HL-60 (cell line): ENCODE results near the gene LANCL1.
A peak's percentile ranks its signal among the peaks of the same experiment; 100 is the strongest.
"Not testable (repeated sequence)": the region's sequence is repeated elsewhere in the genome, so short reads cannot be mapped to it uniquely, and the experiment has no call there.

Source experiments
- DNase-seq, 2 experiments: peaks; one replicate each; pipeline ENCODE4 v3.0.0-alpha.2; 2010 to 2020; ENCODE audit warnings: low read depth in 1 of 2, low spot score in 1 of 2
- H3K27ac ChIP-seq: fragments of 250-450 bp; sonication (Bioruptor Pico); replicated peaks from 2 replicates; pipeline ENCODE4 v1.5.1; 2020; ENCODE audit warnings: mild to moderate bottlenecking, moderate library complexity
- H3K27me3 ChIP-seq: fragments of 250-450 bp; sonication (Bioruptor Pico); 2 replicates; pipeline ENCODE4 v1.5.1; 2021; ENCODE audit warnings: mild to moderate bottlenecking, moderate library complexity; ENCODE audit not compliant: insufficient read depth, poor library complexity, severe bottlenecking
- H3K4me3 ChIP-seq: replicated peaks from 2 replicates; pipeline ENCODE4 v1.5.1; 2011; ENCODE audit warnings: mild to moderate bottlenecking, control low read depth, low read length; ENCODE audit not compliant: insufficient read depth
- GABPA ChIP-seq: IDR thresholded peaks from 2 replicates; pipeline ENCODE4 v1.6.1; 2012; ENCODE audit warnings: low read depth
- POLR2AphosphoS5 ChIP-seq: IDR thresholded peaks from 2 replicates; pipeline ENCODE4 v1.6.1; 2012; ENCODE audit warnings: low read depth
- SPI1 ChIP-seq: IDR thresholded peaks from 2 replicates; pipeline ENCODE4 v1.6.1; 2012; ENCODE audit warnings: low read depth, mild to moderate bottlenecking, borderline replicate concordance
- TF ChIP-seq, protein P1 (sequence below): IDR thresholded peaks from one replicate; pipeline ENCODE4 v1.5.1; 2011; ENCODE audit warnings: low read length, control low read depth, inconsistent platforms; ENCODE audit not compliant: insufficient read depth
- TF ChIP-seq, protein P2 (sequence below): IDR thresholded peaks from 2 replicates; pipeline ENCODE4 v1.6.1; 2012; ENCODE audit warnings: low read depth; ENCODE audit not compliant: insufficient replicate concordance

The LANCL1 gene

DNA sequence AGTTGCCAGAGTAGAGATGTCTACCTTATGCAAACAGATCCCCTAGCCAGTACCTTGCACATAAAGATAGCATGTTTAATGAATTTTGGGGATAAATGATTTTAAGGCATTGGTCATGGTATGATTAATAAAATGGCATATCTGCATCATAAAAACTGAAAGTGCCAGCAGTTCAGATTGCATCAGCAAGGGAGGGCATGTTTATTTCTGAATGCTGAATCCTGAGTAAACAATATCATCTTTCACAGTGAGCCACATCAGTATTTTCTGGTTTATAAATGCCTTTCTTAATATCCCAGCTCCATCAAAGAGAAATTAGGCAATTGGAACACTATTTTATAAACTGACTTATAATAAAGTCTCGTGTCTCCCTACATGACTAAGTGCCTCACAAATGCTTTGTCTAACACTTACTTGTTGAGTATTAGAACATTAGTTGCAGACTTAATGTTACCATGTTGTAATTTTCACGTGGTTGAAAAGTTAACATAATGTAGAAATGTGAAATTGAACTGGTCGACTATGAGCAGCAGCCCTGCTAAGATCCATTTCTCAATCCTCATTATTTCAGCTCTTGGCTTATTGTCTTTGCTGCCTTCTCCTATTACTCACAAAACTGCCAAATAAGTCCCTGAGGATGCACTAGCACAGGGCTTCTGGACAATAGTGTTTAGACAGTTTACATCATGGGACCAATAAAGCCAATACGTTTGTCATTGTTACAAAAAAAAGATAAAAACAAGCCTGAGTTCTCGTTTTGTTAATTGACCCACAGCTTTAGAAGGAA lies 48.0 kb downstream of the LANCL1 start:
- H3K27me3 ChIP-seq = no peaks in the 10 kb centered on the region
- DNase-seq = no peak
- TF ChIP-seq, protein P1, sequence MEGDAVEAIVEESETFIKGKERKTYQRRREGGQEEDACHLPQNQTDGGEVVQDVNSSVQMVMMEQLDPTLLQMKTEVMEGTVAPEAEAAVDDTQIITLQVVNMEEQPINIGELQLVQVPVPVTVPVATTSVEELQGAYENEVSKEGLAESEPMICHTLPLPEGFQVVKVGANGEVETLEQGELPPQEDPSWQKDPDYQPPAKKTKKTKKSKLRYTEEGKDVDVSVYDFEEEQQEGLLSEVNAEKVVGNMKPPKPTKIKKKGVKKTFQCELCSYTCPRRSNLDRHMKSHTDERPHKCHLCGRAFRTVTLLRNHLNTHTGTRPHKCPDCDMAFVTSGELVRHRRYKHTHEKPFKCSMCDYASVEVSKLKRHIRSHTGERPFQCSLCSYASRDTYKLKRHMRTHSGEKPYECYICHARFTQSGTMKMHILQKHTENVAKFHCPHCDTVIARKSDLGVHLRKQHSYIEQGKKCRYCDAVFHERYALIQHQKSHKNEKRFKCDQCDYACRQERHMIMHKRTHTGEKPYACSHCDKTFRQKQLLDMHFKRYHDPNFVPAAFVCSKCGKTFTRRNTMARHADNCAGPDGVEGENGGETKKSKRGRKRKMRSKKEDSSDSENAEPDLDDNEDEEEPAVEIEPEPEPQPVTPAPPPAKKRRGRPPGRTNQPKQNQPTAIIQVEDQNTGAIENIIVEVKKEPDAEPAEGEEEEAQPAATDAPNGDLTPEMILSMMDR = no peak
- TF ChIP-seq POLR2AphosphoS5 (no peak), GABPA (no peak), SPI1 (no peak)
- TF ChIP-seq, protein P2, sequence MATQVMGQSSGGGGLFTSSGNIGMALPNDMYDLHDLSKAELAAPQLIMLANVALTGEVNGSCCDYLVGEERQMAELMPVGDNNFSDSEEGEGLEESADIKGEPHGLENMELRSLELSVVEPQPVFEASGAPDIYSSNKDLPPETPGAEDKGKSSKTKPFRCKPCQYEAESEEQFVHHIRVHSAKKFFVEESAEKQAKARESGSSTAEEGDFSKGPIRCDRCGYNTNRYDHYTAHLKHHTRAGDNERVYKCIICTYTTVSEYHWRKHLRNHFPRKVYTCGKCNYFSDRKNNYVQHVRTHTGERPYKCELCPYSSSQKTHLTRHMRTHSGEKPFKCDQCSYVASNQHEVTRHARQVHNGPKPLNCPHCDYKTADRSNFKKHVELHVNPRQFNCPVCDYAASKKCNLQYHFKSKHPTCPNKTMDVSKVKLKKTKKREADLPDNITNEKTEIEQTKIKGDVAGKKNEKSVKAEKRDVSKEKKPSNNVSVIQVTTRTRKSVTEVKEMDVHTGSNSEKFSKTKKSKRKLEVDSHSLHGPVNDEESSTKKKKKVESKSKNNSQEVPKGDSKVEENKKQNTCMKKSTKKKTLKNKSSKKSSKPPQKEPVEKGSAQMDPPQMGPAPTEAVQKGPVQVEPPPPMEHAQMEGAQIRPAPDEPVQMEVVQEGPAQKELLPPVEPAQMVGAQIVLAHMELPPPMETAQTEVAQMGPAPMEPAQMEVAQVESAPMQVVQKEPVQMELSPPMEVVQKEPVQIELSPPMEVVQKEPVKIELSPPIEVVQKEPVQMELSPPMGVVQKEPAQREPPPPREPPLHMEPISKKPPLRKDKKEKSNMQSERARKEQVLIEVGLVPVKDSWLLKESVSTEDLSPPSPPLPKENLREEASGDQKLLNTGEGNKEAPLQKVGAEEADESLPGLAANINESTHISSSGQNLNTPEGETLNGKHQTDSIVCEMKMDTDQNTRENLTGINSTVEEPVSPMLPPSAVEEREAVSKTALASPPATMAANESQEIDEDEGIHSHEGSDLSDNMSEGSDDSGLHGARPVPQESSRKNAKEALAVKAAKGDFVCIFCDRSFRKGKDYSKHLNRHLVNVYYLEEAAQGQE = no peak
- H3K4me3 ChIP-seq = no peak overlapping the region
- H3K27ac ChIP-seq = no peak overlapping the region

DNA sequence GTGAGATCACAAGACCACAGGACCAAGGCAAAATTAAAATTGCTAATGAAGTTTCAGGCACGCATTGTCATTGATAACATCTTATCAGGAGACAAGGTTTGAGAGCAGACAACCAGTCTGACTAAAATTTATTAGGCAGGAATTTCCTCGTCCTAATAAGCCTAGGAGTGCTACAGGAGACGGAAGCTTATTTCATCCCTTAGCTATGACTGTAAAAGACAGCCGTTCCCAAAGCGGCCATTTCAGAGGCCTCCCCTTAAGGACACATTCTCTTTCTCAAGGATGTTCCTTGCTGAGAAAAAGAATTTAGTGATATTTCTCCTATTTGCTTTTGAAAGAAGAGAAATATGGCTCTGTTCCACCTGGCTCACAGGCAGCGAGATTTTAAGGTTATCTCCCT lies 49.2 kb downstream of the LANCL1 start:
- H3K27ac ChIP-seq, H3K4me3 ChIP-seq, DNase-seq, H3K27me3 ChIP-seq: not testable (repeated sequence)

DNA sequence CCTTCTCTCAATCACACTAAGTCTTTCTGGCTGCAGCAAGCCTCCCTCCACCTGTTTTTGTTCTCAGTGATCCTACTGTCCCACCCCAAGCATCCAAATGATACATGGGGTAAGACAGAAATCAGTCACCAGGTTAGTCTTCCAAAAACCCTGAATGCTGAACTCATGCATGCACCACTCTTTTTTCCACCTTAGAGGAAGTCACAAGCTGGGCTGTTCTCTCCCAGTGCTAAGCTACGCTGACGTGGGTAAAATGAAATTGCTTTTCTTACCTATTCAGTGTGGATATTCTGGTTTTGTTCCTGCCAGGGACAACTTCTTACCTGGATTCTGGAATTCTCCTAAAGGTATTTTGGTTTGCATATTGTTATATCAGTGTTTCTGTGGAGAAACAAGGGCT lies 54.2 kb downstream of the LANCL1 start:
- no peak overlapping the region for H3K4me3 ChIP-seq
- TF ChIP-seq, protein P1 = no peak
- no peak for TF ChIP-seq POLR2AphosphoS5
- TF ChIP-seq GABPA = no peak
- no peak; the same call in 1 of the 2 replicates for TF ChIP-seq SPI1
- TF ChIP-seq, protein P2 = no peak
- peak in 1 of 2 experiments; percentile 6 for DNase-seq

DNA sequence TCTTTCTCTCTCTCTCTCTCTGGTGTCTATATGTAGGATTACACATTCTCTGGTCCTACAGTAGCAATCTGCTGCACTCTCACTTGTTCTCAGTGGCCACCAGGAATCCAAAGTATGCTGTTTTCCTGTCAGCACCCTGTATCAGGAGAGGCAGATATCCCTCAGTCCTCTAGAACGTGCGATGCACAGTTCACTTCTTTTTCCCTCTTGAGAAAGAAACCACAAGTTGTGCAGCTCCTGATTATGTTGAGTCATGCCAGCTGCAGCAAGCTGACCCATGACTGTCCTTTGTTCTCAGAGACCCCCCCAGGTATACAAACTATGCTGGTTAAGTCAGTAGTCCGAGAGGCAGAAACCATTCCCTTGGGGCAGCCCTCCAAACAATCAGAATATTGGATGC lies 54.6 kb downstream of the LANCL1 start:
- Histone ChIP-seq H3K27ac (peak overlapping the region; percentile 41), H3K4me3 (no peak overlapping the region), H3K27me3 (no peaks in the 10 kb centered on the region)
- peak in 1 of 2 experiments; percentile 67 for DNase-seq
- no peak for TF ChIP-seq GABPA
- TF ChIP-seq SPI1 = no peak
- 0 out of 2 replicates have a peak, but pooled peaks have one; percentile 34 for TF ChIP-seq POLR2AphosphoS5

More for the DNA sequence above, 54.2 kb downstream of the LANCL1 start:
- no peaks in the 10 kb centered on the region for H3K27me3 ChIP-seq
- H3K27ac ChIP-seq = peak overlapping the region; percentile 41

DNA sequence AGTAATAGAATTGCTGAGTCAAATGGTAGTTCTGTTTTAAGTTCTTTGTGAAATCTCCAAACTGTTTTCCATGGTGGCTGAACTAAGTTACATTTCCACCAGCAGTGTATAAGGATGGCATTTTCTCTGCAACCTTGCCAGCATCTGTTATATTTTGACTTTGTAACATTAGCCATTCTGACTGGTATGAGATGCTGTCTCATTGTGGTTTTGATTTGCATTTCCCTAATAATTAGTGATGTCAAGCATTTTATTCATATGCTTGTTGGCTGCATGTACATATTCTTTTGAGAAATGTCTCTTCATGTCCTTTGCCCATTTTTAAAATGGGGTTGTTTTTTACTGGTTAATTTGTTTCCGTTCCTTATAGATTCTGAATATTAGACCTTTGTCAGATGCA lies 63.9 kb downstream of the LANCL1 start:
- TF ChIP-seq SPI1 (no peak), POLR2AphosphoS5 (no peak), GABPA (no peak)
- TF ChIP-seq, protein P2 = no peak
- TF ChIP-seq, protein P1 = no peak
- Histone ChIP-seq H3K4me3 (no peak overlapping the region), H3K27me3 (no peaks in the 10 kb centered on the region), H3K27ac (no peak overlapping the region)
- no peak for DNase-seq
